Measurements from ENCODE around the gene POU2AF1. TPM values are rescaled to one million over a fixed set of nuclear protein-coding genes. Genes with fewer than 3 reads are reported as not detected.

POU2AF1 gene
- total and polyA plus RNA-seq, 2 of the 13 experiments (the other 11 are each of a cell fraction or from before 2014, with no cell fraction given): 1.9 to 3.6 TPM

- TF ChIP-seq TEAD3 (CRISPR knock-in tag; optimal IDR thresholded peaks at IDR 0.05; ENCODE audit: borderline replicate concordance) (peak; percentile 4), GMEB1 (CRISPR knock-in tag; IDR thresholded peaks at IDR 0.05; ENCODE audit: borderline replicate concordance) (no peak), YEATS4 (CRISPR knock-in tag; IDR thresholded peaks at IDR 0.05; ENCODE audit: borderline replicate concordance) (0 out of 2 replicates have a peak, but pooled peaks have one; percentile 22), PHF21A (CRISPR knock-in tag; IDR thresholded peaks at IDR 0.05) (no peak), ZNF333 (CRISPR knock-in tag; IDR thresholded peaks at IDR 0.05; ENCODE audit: borderline replicate concordance) (no peak), CBFB (CRISPR knock-in tag; IDR thresholded peaks at IDR 0.05) (no peak), NFYC (CRISPR knock-in tag; IDR thresholded peaks at IDR 0.05) (no peak), XBP1 (CRISPR knock-in tag; IDR thresholded peaks at IDR 0.05) (no peak), ZNF703 (CRISPR knock-in tag; IDR thresholded peaks at IDR 0.05; ENCODE audit: borderline replicate concordance) (no peak), MNT (IDR thresholded peaks at IDR 0.05) (no peak), ZNF430 (CRISPR knock-in tag; IDR thresholded peaks at IDR 0.05) (0 out of 2 replicates have a peak, but pooled peaks have one; percentile 24), ZNF256 (CRISPR knock-in tag; conservative IDR thresholded peaks at IDR 0.05) (no peak), HMGXB4 (CRISPR knock-in tag; IDR thresholded peaks at IDR 0.05; ENCODE audit: borderline replicate concordance in 1 of 2, low read depth in 1 of 2) (peak in 1 of 2 experiments; percentile 28; a peak in 1 of 4 replicates), DMAP1 (CRISPR knock-in tag; IDR thresholded peaks at IDR 0.05) (0 out of 2 replicates have a peak, but pooled peaks have one; percentile 35), ZFP91 (CRISPR knock-in tag; IDR thresholded peaks at IDR 0.05; ENCODE audit: borderline replicate concordance) (no peak), ATF3 (CRISPR knock-in tag; IDR thresholded peaks at IDR 0.05) (no peak), ZFP41 (CRISPR knock-in tag; IDR thresholded peaks at IDR 0.05; ENCODE audit: borderline replicate concordance) (no peak), ZBTB26 (CRISPR knock-in tag; IDR thresholded peaks at IDR 0.05; ENCODE audit: borderline replicate concordance) (no peak), KLF9 (CRISPR knock-in tag; IDR thresholded peaks at IDR 0.05; ENCODE audit: low read depth) (0 out of 2 replicates have a peak, but pooled peaks have one; percentile 26), POLR2G (IDR thresholded peaks at IDR 0.05; ENCODE audit: low read depth, low read length) (peak; percentile 71), ZNF724P (CRISPR knock-in tag; IDR thresholded peaks at IDR 0.05; ENCODE audit: borderline replicate concordance) (0 out of 2 replicates have a peak, but pooled peaks have one; percentile 26), ZMAT5 (CRISPR knock-in tag; IDR thresholded peaks at IDR 0.05; ENCODE audit: borderline replicate concordance, low read depth) (no peak)
These were observed 43.5 kb downstream of the POU2AF1 start (continued) for GRCh38 chr11:111335549-111335948.
